Erythroblast (primary cell): ENCODE results near the gene C20orf144.

Source experiments
- DNase-seq, 2 experiments: peaks; one replicate each; lab custom pipeline; 2025; lab: John Stamatoyannopoulos, UW
- GATA1 ChIP-seq: IDR thresholded peaks from 2 replicates; pipeline ENCODE4 v1.6.1; 2011; ENCODE audit warnings: low read depth, mild to moderate bottlenecking, control low read depth, low read length, moderate library complexity
- POLR2A ChIP-seq: IDR thresholded peaks from 2 replicates; pipeline ENCODE4 v1.6.1; 2011; ENCODE audit warnings: mild to moderate bottlenecking, low read length

The C20orf144 gene

DNA sequence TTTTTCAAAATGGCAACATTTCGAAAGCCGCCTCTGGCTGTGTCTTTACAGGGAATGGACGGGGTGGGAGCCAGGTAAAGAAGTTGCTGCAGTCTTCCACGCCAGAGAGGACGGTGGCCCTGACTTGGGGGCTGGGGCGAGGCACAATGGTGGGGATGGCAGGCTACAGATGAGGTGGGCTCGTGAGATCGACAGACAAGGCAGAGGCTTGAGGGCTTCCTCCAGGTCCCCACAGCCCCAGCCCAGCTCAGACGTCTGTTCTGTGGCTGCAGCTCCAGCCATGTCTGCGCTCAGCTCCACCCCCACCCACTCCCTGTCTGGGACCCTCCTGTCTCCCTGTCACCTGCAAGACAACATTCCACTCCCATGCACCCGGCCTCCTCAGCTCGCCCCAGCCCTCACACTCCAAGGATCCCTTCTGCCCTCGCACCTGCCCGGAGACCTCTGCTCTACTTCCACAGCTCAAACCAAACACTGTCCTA is 7.4 kb upstream of the C20orf144 start:
- no peak for TF ChIP-seq POLR2A
- TF ChIP-seq GATA1 = no peak
- no peak for DNase-seq

DNA sequence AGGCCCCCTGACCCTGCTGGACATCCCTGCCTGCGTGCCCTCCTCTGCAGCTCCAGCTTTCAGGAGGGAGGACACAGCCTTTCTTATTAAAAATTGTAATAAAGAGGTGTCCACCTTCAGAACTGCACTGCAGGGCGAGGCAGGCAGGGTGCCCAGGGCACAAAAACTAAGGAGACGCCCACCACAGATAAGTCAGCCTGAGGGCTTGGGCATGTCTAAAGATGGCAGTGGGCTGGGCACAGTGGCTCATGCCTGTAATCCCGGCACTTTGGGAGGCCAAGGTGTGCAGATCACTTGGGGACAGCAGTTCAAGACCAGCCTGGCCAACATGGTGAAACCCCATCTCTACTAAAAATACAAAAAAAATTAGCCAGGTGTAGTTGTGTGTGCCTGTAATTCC is 7.0 kb upstream of the C20orf144 start:
- no peak for DNase-seq
- TF ChIP-seq POLR2A (no peak), GATA1 (no peak)

DNA sequence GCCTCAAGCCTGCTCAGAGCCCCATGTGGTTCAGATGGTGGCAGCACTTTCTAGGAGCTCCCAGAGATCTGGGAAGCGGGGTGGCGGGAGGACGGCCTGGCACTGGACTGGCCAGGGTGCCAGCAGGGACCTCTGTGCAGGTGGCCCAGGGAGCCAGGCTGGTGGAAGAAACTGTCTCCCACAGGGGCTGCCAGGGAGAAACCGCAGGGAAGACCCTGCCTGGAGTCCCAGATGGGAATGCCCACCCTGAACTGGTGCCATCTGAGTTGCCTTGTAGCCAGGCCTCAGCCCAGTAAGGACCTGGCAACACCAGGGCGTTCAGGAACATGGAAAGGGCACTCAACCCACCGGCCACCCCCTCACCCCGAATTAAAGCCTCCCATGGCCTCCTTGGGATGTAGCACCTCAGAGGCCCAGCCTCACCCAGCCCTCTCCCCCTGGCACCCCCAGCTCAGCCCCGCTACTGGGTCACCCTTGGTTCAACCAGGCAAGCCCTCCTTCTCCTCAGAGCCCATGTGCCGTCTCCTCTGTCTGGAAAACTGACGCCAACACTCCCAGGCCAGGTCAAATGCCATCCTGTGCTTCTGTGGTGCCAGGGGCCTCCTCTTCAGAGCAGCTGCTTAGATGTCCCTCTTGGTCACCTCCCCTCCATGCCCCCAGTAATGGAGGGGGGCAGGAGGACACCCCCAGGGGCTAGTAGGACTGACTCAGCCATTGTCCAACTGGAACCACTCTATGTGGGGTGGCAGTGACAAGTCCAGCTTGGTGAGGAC is 5.9 kb upstream of the C20orf144 start:
- DNase-seq = no peak
- TF ChIP-seq POLR2A = no peak
- TF ChIP-seq GATA1 = no peak

DNA sequence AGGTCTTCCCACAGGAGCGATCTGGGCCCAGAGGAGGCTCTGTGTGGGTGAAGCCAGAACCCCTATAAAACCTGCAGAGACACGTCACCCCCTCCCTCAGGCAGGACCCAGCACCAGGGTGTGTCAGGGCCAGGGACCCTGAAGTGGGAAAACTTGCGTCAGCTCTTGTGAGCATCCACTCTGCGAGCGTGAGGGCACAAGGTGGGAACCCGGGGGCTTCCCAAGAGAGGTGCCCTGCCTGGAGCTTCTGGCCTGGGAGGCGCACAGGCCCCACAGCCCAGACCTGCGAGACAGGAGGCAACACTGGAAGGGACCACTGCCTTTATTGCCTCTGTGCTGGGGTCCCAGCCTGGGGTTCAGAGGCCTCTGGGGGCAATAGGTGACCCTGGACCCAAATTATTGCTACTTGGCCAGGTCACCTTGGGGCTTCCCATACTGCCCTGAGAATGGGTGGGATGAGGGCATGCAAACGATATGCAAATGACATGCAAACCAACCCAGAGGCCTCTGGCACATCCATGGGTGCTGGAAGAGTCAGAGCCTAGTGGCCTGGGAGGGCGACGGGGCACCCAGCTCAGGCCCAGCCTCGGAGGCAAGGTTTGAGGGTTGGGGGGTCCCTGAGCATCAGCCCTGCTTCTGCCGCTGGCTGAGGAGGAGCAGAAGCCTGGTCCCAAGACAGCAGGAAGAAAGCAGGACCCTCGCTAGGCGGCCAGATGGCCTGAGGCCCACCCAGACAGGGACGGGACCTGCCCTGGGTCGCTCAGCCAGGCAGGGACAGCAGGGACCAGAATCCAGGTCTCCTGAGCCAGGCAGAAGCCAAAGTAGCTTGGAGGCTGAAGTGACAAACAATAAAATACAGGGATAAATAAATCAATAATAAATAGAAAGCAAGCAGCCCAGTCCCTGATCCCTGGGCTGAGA is 5.1 kb upstream of the C20orf144 start:
- no peak for DNase-seq
- no peak for TF ChIP-seq GATA1
- TF ChIP-seq POLR2A = no peak

DNA sequence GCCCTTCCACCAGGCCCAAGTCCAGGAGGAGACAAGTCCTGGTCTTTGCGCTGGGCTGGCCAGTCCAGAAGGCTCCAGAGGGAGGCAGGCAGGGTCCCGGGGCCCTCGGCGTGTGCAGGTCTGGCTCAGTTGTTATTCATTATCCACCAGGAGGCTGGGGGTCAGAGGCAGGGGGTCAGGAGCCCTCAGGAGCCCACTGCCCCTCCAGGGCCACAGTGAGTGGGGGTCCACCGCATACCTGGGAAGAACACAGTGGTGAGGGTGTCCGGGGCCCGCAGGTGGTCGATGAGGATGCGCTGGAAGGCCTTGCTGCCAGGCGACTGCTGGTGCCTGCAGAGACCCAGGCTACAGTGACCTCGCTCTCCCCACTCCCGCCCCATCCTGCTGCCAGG is 4.4 kb upstream of the C20orf144 start:
- no peak for DNase-seq
- TF ChIP-seq POLR2A = no peak
- no peak for TF ChIP-seq GATA1

DNA sequence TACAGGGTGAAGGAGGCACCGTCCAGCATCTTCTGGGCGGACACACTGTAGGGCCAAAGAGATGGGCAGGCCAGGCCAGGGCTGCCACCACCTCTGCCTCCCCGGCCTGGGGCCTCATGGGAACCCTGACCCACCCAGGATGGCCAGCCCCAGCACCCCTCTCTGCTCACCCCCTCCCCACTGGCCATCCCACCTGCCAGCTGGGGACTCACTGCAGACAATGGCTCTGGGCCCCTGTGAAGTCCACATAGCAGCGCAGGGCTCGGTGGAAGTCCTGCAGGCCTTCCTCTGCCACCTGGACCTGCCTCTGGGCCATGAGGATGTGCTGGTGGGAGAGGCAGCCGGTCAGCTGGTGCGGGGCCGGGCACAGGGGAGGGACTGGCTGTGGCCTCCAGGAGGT is 3.6 kb upstream of the C20orf144 start:
- no peak for TF ChIP-seq POLR2A
- no peak for TF ChIP-seq GATA1
- no peak for DNase-seq

DNA sequence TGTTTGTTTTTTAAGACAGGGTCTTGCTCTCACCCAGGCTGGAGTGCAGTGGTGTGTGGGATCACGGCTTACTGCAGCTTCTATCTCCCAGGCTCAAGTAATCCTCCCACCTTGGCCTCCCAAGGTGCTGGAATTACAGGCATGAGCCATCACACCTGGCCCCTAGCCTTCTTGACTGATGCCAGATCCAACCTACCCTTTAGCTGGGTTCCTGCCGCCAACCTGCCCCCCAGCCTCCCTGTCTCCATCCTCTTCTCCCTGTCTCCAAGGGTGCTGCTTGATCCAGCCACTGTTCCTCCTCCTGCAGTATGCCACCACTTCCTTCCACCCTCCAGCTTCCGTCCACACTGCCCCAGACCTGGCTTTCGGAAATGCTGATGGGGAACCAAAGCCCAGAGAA is 3.2 kb upstream of the C20orf144 start:
- DNase-seq = no peak
- TF ChIP-seq GATA1 (no peak), POLR2A (no peak)

DNA sequence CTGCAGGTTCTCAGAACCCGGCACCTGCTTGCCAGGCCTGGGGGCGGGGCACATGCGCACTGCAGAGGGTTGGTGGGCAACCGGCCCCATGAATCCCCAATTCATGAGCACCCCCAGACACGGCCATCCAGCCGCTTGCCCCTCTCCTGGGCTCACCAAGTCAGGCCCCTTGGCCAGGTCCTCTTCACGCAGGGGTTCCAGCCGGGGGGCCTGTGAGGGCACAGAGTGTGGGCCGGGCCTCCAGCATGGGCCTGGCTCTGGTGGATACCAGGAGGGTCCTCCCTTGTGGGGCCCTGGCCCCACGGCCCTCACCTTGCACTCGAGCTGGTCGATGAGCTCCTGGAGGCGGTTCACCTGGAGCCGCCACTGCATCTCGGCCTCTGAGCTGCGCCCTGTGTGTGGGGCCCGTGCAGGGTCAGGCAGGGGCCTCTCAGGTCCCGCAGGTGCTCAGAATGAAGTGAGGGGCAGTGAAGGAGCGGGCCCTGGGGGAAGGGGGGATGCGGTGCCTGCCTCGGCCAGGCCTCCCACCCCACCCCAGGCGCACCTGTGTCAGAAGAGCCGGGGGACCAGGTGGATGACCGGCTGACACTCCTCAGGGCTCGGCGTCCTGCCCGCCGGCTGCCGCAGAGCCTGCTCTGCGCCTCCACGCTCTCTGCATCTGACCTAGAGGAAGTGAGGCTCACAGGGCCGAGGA is 2.6 kb upstream of the C20orf144 start:
- DNase-seq = no peak
- no peak for TF ChIP-seq POLR2A
- TF ChIP-seq GATA1 = no peak

DNA sequence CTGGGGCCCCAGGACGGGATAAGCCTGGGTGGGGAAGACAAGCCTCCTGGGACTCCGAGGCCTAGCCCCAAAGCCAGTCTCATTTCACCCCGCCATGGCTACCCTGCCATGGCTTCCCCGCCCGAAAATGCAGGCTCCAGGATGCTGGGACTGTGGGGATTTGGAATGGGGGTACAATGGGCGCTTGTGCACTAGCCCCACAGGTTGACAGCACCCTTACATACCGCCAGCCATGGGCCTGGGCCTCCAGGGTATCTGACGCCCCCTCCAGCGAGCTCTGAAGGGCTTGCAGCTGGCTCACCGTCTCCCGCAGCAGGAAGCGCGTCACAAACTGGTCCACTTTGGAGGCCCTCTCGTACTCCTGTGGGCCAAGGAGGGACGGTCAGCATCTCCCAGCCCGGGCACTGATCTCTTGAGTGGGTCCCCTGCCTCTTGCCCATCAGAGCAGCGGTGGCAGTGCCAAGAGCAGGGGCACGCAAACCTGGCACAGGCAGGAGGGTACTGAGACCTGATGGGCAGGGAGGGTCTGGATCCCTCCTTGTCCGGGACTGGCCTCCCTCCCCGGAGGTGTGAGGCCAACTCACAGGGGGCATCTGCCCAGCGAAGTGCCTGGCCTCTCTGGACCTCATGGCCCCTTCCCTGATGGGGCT is 2.0 kb upstream of the C20orf144 start:
- DNase-seq = no peak
- TF ChIP-seq GATA1 (no peak), POLR2A (no peak)

DNA sequence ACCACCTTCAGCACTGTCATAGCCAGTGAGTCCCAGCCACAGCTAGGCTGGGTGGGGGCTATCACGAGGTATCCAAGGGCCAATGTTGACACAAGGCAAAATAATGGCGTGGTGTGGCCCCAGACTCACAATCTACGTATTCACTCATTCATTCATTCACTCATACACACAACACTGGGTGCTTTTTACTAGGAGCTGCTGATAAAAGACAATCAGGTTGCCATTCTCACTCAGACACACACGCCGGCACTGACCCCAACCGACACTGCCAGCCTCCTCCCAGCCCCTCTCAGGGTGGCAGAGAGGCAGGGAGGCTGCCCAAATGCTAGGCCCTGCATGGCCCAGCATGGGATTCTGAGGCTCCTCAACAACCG is 1.5 kb upstream of the C20orf144 start:
- TF ChIP-seq POLR2A (no peak), GATA1 (no peak)

DNA sequence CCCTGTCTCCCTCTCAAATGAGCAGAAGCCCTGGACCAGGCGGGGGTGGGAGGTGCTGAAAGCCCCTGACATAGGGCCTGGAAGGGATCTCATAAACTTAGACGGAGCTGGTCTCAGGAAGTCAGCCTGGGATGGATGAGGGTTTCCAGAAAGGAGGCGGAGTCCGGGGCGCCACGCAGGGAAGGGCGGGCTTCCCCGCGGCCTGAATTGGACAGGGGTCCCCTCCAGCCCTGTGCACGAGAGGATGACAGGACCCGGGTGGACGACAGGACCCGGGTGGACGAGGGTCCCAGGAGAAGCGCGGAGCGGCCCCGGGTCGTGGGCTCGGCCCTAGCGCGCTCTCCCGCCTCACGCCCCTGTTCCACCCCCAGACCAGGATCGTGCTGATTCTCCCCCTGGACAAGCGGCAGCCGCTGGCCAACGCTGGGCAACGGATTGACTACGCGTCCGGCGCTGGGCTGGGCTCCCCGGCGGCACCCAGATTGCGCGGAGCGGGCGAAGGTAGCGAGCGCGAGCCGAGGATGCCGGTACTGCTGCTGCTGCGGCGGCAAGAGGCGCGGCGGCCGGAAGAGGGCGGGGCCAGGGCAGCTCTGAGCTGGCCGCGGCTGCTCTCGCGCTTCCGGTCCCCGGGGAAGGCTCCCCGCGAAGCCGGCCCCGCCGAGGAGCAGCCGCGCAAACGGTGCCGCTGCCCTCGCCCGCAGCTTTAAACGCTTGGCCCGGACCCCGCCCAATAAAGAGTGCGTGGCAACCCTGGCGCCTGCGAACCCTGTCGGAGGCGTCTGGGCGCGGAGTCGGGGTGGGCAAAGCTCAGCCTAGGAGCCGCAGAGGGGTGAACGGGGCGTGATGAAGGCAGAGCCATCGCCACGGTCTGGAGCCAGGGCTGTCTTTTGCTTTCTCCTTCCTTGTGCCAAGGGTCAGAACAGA is 1.3 kb downstream of the C20orf144 start:
- TF ChIP-seq POLR2A = peak; percentile 71
- TF ChIP-seq GATA1 = no peak
- DNase-seq = peak; percentile 88 to 91

More for the DNA sequence above, 1.5 kb upstream of the C20orf144 start:
- no peak for DNase-seq
